SK-N-SH treated with all-trans-retinoic acid at 6 μM for 48 hours (cell line): ENCODE measurements around the gene ANKHD1.

Experiments
- ATAC-seq: fragments of 200-7000 bp; cut with Tn5 transposase; 3 replicates; pipeline ENCODE4 v1.9.1; 2020; ENCODE audit warnings: mild to moderate bottlenecking, moderate library complexity
- ARNTL ChIP-seq: fragments of 450-650 bp; formaldehyde crosslinking; IDR thresholded peaks from 2 replicates; pipeline ENCODE4 v1.5.0; 2020; ENCODE audit warnings: low read depth, mild to moderate bottlenecking, moderate library complexity, borderline replicate concordance
- CSDC2 ChIP-seq: fragments of 250-450 bp; sonication (Bioruptor Pico); IDR thresholded peaks from 2 replicates; pipeline ENCODE4 v1.5.0; 2020; ENCODE audit warnings: mild to moderate bottlenecking, moderate library complexity
- ESRRG ChIP-seq: fragments of 250-450 bp; sonication (Bioruptor Pico); IDR thresholded peaks from 2 replicates; pipeline ENCODE4 v1.6.1; 2021; ENCODE audit warnings: mild to moderate bottlenecking
- GLIS3 ChIP-seq: fragments of 250-450 bp; sonication (Bioruptor Pico); IDR thresholded peaks from 2 replicates; pipeline ENCODE4 v1.5.0; 2020; ENCODE audit warnings: mild to moderate bottlenecking, moderate library complexity
- ISL1 ChIP-seq: fragments of 250-450 bp; sonication (Bioruptor Pico); IDR thresholded peaks from 2 replicates; pipeline ENCODE4 v2.1.2; 2022; ENCODE audit warnings: mild to moderate bottlenecking, moderate library complexity
- PPARA ChIP-seq: fragments of 250-450 bp; sonication (Bioruptor Pico); IDR thresholded peaks from 2 replicates; pipeline ENCODE4 v1.5.0; 2020; ENCODE audit warnings: mild to moderate bottlenecking, borderline replicate concordance
- SNAI2 ChIP-seq: fragments of 250-450 bp; sonication (Bioruptor Pico); IDR thresholded peaks from 2 replicates; pipeline ENCODE4 v1.5.0; 2020; ENCODE audit warnings: mild to moderate bottlenecking, moderate library complexity
- TOX ChIP-seq: fragments of 250-450 bp; sonication (Bioruptor Pico); IDR thresholded peaks from 2 replicates; pipeline ENCODE4 v1.8.0; 2021; ENCODE audit warnings: mild to moderate bottlenecking, moderate library complexity, borderline replicate concordance
- ZC3H10 ChIP-seq: fragments of 250-450 bp; sonication (Bioruptor Pico); IDR thresholded peaks from 2 replicates; pipeline ENCODE4 v1.5.1; 2021; ENCODE audit warnings: mild to moderate bottlenecking, moderate library complexity
- ZFP3 ChIP-seq: fragments of 250-450 bp; sonication (Bioruptor Pico); IDR thresholded peaks from 2 replicates; pipeline ENCODE4 v1.5.0; 2020; ENCODE audit warnings: mild to moderate bottlenecking, moderate library complexity
- ZFP30 ChIP-seq: fragments of 450-650 bp; formaldehyde crosslinking; IDR thresholded peaks from 2 replicates; pipeline ENCODE4 v1.5.0; 2022; ENCODE audit warnings: mild to moderate bottlenecking, moderate library complexity
- ZNF565 ChIP-seq: fragments of 450-650 bp; formaldehyde crosslinking; conservative IDR thresholded peaks from 2 replicates; pipeline ENCODE4 v1.5.0; 2020; ENCODE audit warnings: low read depth, mild to moderate bottlenecking, moderate library complexity
- ZNF70 ChIP-seq: fragments of 450-650 bp; formaldehyde crosslinking; IDR thresholded peaks from 2 replicates; pipeline ENCODE4 v1.5.0; 2020; ENCODE audit warnings: mild to moderate bottlenecking, moderate library complexity
- ZNF8 ChIP-seq: fragments of 450-650 bp; formaldehyde crosslinking; IDR thresholded peaks from 2 replicates; pipeline ENCODE4 v1.5.0; 2020; ENCODE audit warnings: mild to moderate bottlenecking, moderate library complexity
- TF ChIP-seq, protein P1 (sequence below): fragments of 250-450 bp; sonication (Bioruptor Pico); IDR thresholded peaks from 2 replicates; pipeline ENCODE4 v1.5.1; 2021; ENCODE audit warnings: mild to moderate bottlenecking, moderate library complexity
- TF ChIP-seq, protein P2 (sequence below): fragments of 250-450 bp; sonication (Bioruptor Pico); IDR thresholded peaks from 2 replicates; pipeline ENCODE4 v1.5.1; 2020; ENCODE audit warnings: low read depth, mild to moderate bottlenecking, moderate library complexity
- TF ChIP-seq, protein P3 (sequence below): fragments of 250-450 bp; sonication (Bioruptor Pico); IDR thresholded peaks from 2 replicates; pipeline ENCODE4 v1.8.0; 2021; ENCODE audit warnings: low read depth, mild to moderate bottlenecking, moderate library complexity, borderline replicate concordance
- TF ChIP-seq, protein P4 (sequence below): fragments of 250-450 bp; sonication (Bioruptor Pico); IDR thresholded peaks from 2 replicates; pipeline ENCODE4 v1.8.0; 2020; ENCODE audit warnings: mild to moderate bottlenecking, moderate library complexity, borderline replicate concordance
- TF ChIP-seq, protein P5 (sequence below): fragments of 250-450 bp; sonication (Bioruptor Pico); IDR thresholded peaks from 2 replicates; pipeline ENCODE4 v1.5.0; 2020; ENCODE audit warnings: mild to moderate bottlenecking, moderate library complexity

Gene ANKHD1

GRCh38 chr5:140360101-140360500, 41.5 kb upstream of the ANKHD1 start, which contains the start of gene SLC4A9 (continued):
- TF ChIP-seq ARNTL (CRISPR knock-in tag) (no peak), ZNF565 (CRISPR knock-in tag) (no peak)
- TF ChIP-seq, protein P1, sequence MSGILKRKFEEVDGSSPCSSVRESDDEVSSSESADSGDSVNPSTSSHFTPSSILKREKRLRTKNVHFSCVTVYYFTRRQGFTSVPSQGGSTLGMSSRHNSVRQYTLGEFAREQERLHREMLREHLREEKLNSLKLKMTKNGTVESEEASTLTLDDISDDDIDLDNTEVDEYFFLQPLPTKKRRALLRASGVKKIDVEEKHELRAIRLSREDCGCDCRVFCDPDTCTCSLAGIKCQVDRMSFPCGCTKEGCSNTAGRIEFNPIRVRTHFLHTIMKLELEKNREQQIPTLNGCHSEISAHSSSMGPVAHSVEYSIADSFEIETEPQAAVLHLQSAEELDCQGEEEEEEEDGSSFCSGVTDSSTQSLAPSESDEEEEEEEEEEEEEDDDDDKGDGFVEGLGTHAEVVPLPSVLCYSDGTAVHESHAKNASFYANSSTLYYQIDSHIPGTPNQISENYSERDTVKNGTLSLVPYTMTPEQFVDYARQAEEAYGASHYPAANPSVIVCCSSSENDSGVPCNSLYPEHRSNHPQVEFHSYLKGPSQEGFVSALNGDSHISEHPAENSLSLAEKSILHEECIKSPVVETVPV (CRISPR knock-in tag), result no peak
- TF ChIP-seq, protein P2, sequence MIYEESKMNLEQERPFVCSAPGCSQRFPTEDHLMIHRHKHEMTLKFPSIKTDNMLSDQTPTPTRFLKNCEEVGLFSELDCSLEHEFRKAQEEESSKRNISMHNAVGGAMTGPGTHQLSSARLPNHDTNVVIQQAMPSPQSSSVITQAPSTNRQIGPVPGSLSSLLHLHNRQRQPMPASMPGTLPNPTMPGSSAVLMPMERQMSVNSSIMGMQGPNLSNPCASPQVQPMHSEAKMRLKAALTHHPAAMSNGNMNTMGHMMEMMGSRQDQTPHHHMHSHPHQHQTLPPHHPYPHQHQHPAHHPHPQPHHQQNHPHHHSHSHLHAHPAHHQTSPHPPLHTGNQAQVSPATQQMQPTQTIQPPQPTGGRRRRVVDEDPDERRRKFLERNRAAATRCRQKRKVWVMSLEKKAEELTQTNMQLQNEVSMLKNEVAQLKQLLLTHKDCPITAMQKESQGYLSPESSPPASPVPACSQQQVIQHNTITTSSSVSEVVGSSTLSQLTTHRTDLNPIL (CRISPR knock-in tag), result no peak

DNA sequence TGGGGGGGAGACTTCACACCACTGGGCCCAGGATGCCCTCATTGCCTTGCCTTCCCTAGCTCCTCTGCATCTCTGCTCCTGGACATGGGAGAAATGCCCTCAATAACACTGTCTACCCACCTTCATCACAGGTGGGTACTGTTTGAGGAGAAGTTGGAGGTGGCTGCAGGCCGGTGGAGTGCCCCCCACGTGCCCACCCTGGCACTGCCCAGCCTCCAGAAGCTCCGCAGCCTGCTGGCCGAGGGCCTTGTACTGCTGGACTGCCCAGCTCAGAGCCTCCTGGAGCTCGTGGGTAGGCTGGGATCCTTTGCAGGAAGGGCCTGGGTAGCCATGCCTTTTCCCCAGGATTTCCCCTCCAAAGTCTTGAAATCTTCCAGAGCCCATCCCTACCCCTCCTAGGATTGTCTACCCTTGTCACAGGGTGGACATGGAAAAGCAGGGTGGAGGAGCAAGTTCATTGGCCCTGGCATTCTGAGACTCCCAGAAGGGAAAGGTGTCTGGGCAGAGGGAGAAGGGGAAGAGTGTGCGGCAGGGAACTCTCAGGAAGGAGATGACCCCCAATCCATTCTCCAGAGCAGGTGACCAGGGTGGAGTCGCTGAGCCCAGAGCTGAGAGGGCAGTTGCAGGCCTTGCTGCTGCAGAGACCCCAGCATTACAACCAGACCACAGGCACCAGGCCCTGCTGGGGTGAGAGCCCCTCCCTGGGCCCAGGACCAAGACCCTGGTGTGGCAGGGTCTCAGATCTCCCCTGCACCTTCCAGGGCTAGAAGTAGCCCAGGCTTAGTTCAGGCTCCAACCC, 40.8 kb upstream of the ANKHD1 start:
- TF ChIP-seq ZNF8 (no peak), TOX (CRISPR knock-in tag) (no peak), CSDC2 (CRISPR knock-in tag) (no peak), ISL1 (CRISPR knock-in tag) (no peak)
- TF ChIP-seq, protein P3, sequence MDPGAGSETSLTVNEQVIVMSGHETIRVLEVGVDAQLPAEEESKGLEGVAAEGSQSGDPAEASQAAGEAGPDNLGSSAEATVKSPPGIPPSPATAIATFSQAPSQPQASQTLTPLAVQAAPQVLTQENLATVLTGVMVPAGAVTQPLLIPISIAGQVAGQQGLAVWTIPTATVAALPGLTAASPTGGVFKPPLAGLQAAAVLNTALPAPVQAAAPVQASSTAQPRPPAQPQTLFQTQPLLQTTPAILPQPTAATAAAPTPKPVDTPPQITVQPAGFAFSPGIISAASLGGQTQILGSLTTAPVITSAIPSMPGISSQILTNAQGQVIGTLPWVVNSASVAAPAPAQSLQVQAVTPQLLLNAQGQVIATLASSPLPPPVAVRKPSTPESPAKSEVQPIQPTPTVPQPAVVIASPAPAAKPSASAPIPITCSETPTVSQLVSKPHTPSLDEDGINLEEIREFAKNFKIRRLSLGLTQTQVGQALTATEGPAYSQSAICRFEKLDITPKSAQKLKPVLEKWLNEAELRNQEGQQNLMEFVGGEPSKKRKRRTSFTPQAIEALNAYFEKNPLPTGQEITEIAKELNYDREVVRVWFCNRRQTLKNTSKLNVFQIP (CRISPR knock-in tag), result no peak
- TF ChIP-seq, all 23 proteins: peak for 0
- no peak for ATAC-seq

DNA sequence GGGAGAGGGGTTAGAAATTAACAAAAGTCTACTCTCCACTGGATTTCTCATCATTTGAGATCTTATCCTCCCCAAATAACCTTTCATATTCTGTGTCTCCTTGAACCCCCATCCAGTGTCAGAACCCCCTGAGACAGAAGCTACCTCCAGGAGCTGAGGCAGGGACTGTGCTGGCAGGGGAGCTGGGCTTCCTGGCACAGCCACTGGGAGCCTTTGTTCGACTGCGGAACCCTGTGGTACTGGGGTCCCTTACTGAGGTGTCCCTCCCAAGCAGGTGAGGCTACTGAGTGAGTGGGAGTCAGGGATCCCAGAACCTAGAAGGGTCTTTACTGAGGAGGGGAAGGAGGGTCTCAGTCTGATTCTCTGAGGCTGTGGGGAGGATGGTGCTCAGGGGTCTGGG, 39.7 kb upstream of the ANKHD1 start:
- no peak for TF ChIP-seq ZNF70 (CRISPR knock-in tag)
- TF ChIP-seq, protein P4, sequence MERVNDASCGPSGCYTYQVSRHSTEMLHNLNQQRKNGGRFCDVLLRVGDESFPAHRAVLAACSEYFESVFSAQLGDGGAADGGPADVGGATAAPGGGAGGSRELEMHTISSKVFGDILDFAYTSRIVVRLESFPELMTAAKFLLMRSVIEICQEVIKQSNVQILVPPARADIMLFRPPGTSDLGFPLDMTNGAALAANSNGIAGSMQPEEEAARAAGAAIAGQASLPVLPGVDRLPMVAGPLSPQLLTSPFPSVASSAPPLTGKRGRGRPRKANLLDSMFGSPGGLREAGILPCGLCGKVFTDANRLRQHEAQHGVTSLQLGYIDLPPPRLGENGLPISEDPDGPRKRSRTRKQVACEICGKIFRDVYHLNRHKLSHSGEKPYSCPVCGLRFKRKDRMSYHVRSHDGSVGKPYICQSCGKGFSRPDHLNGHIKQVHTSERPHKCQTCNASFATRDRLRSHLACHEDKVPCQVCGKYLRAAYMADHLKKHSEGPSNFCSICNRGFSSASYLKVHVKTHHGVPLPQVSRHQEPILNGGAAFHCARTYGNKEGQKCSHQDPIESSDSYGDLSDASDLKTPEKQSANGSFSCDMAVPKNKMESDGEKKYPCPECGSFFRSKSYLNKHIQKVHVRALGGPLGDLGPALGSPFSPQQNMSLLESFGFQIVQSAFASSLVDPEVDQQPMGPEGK, result no peak
- TF ChIP-seq ESRRG, result no peak
- no peak for TF ChIP-seq ISL1 (CRISPR knock-in tag)
- TF ChIP-seq, protein P1 (CRISPR knock-in tag), result no peak
- TF ChIP-seq ZC3H10, result no peak
- TF ChIP-seq SNAI2, result no peak
- TF ChIP-seq, protein P5, sequence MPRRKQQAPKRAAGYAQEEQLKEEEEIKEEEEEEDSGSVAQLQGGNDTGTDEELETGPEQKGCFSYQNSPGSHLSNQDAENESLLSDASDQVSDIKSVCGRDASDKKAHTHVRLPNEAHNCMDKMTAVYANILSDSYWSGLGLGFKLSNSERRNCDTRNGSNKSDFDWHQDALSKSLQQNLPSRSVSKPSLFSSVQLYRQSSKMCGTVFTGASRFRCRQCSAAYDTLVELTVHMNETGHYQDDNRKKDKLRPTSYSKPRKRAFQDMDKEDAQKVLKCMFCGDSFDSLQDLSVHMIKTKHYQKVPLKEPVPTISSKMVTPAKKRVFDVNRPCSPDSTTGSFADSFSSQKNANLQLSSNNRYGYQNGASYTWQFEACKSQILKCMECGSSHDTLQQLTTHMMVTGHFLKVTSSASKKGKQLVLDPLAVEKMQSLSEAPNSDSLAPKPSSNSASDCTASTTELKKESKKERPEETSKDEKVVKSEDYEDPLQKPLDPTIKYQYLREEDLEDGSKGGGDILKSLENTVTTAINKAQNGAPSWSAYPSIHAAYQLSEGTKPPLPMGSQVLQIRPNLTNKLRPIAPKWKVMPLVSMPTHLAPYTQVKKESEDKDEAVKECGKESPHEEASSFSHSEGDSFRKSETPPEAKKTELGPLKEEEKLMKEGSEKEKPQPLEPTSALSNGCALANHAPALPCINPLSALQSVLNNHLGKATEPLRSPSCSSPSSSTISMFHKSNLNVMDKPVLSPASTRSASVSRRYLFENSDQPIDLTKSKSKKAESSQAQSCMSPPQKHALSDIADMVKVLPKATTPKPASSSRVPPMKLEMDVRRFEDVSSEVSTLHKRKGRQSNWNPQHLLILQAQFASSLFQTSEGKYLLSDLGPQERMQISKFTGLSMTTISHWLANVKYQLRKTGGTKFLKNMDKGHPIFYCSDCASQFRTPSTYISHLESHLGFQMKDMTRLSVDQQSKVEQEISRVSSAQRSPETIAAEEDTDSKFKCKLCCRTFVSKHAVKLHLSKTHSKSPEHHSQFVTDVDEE (CRISPR knock-in tag), result no peak
- TF ChIP-seq, protein P3 (CRISPR knock-in tag), result no peak
- no peak for TF ChIP-seq ZFP3
- TF ChIP-seq ZNF8, result no peak
- TF ChIP-seq PPARA (CRISPR knock-in tag), result no peak
- TF ChIP-seq GLIS3 (CRISPR knock-in tag), result no peak
- TF ChIP-seq ZNF565 (CRISPR knock-in tag), result no peak
- TF ChIP-seq ZFP30 (CRISPR knock-in tag), result no peak
- TF ChIP-seq, all 23 proteins: peak for 0
- ATAC-seq, result no peak
